ENCODE results near the gene CENPM. TPM values are rescaled to one million over a fixed set of nuclear protein-coding genes. Genes with fewer than 3 reads are reported as not detected.

CENPM gene
- total and polyA plus RNA-seq, 2 donors (not counting 3 experiments of a cell fraction or from before 2014, with no cell fraction given): 34.5 to 37.4 TPM

- no peak overlapping the region for H3K27ac ChIP-seq (ENCODE audit: insufficient read depth, low read depth, low read length)
- no peak for DNase-seq (ENCODE audit: low read depth, low spot score)
- no peaks in the 10 kb centered on the region for H3K9me3 ChIP-seq (replicated peaks; ENCODE audit: control insufficient read depth, insufficient read depth, low read length)
- ChIA-PET POLR2A (no interaction called here), CTCF (interaction anchor here (0.7 kb wide), 1 partner anchor 1180 kb away, joined by 3 read pairs; no protein-coding TSS in a partner anchor)
- no peak overlapping the region for H3K9ac ChIP-seq (replicated peaks; ENCODE audit: extremely low read depth, insufficient read depth, low read length)
- peaks cover 0 to 7% of the 10 kb centered on the region in 2 experiments for H3K27me3 ChIP-seq (ENCODE audit: control insufficient read depth in 2 of 2, insufficient read depth in 2 of 2, low read length in 2 of 2)
- dilution Hi-C loops (cut with MboI; ENCODE audit: extremely low pct_ligation_motif_present, low sequenced_read_pairs) (no loop called here), intact Hi-C loops (cut with micrococcal nuclease) (no loop called here)
- FAIRE-seq: no peak
- H3K79me2 ChIP-seq (ENCODE audit: control insufficient read depth, insufficient read depth, low read length): no peaks in the 10 kb centered on the region
- H3K9me1 ChIP-seq (replicated peaks; ENCODE audit: control insufficient read depth, extremely low read depth, insufficient read depth, low read length): no peaks in the 10 kb centered on the region
- TF ChIP-seq GATA2 (IDR thresholded peaks at IDR 0.05; ENCODE audit: insufficient read depth, insufficient read length, low read depth, low read length) (no peak), MYC (IDR thresholded peaks at IDR 0.05; ENCODE audit: low read depth, low read length) (no peak), JUN (IDR thresholded peaks at IDR 0.05; ENCODE audit: borderline replicate concordance, insufficient read depth, insufficient read length, low read depth) (no peak), POLR2AphosphoS5 (IDR thresholded peaks at IDR 0.05; ENCODE audit: insufficient read depth, low read depth, low read length) (no peak)
- H3K4me1 ChIP-seq (ENCODE audit: control insufficient read depth, extremely low read depth, insufficient read depth, low read length): no peaks in the 10 kb centered on the region
- no TSS peak for BruUV-seq (replicated peaks)
- H2AFZ ChIP-seq (ENCODE audit: low read depth, low read length): no peak overlapping the region
- H4K20me1 ChIP-seq (replicated peaks; ENCODE audit: control insufficient read depth, extremely low read depth, insufficient read depth, low read length): no peaks in the 10 kb centered on the region
- no peaks in the 10 kb centered on the region for H3K36me3 ChIP-seq (ENCODE audit: control insufficient read depth in 2 of 2, extremely low read depth in 1 of 2, insufficient read depth in 2 of 2, low read length in 2 of 2)
- H3K4me3 ChIP-seq (replicated peaks in 1 of 3; ENCODE audit: insufficient read depth in 1 of 3, low read depth in 1 of 3, low read length in 3 of 3): no peak overlapping the region
- no peak overlapping the region for H3K4me2 ChIP-seq (ENCODE audit: insufficient read depth, low read length)
Observed at GRCh38 chr22:41991111-41991510, 44.2 kb upstream of the CENPM start.

GRCh38 chr22:41989246-41989645 is 42.3 kb upstream of the CENPM start:
- Histone ChIP-seq H3K36me3 (ENCODE audit: control insufficient read depth in 2 of 2, extremely low read depth in 1 of 2, insufficient read depth in 2 of 2, low read length in 2 of 2) (no peaks in the 10 kb centered on the region), H3K9ac (replicated peaks; ENCODE audit: extremely low read depth, insufficient read depth, low read length) (no peak overlapping the region), H3K27ac (ENCODE audit: insufficient read depth, low read depth, low read length) (no peak overlapping the region), H3K9me1 (replicated peaks; ENCODE audit: control insufficient read depth, extremely low read depth, insufficient read depth, low read length) (no peaks in the 10 kb centered on the region), H3K27me3 (ENCODE audit: control insufficient read depth in 2 of 2, insufficient read depth in 2 of 2, low read length in 2 of 2) (peaks cover 0 to 3% of the 10 kb centered on the region in 2 experiments), H3K4me3 (replicated peaks in 1 of 3; ENCODE audit: insufficient read depth in 1 of 3, low read depth in 1 of 3, low read length in 3 of 3) (no peak overlapping the region), H4K20me1 (replicated peaks; ENCODE audit: control insufficient read depth, extremely low read depth, insufficient read depth, low read length) (no peaks in the 10 kb centered on the region), H3K9me3 (replicated peaks; ENCODE audit: control insufficient read depth, insufficient read depth, low read length) (no peaks in the 10 kb centered on the region), H2AFZ (ENCODE audit: low read depth, low read length) (no peak overlapping the region), H3K4me2 (ENCODE audit: insufficient read depth, low read length) (no peak overlapping the region), H3K79me2 (ENCODE audit: control insufficient read depth, insufficient read depth, low read length) (no peaks in the 10 kb centered on the region), H3K4me1 (ENCODE audit: control insufficient read depth, extremely low read depth, insufficient read depth, low read length) (no peaks in the 10 kb centered on the region)
- no peak for TF ChIP-seq MAX (IDR thresholded peaks at IDR 0.05; ENCODE audit: insufficient read depth, insufficient read length)
- no peak for TF ChIP-seq POLR2A (IDR thresholded peaks at IDR 0.05; ENCODE audit: low read depth, low read length)
- ChIA-PET CTCF (no interaction called here), POLR2A (no interaction called here)
- no TSS peak for BruUV-seq (replicated peaks)
- dilution Hi-C loops (cut with MboI; ENCODE audit: extremely low pct_ligation_motif_present, low sequenced_read_pairs) (no loop called here), intact Hi-C loops (cut with micrococcal nuclease) (no loop called here)
- no peak for FAIRE-seq
- DNase-seq (ENCODE audit: low read depth, low spot score): no peak
